Measurements from ENCODE around the gene NACAD.

NACAD gene

GRCh38 chr7:45103958-45104843 is 15.4 kb upstream of the NACAD start:
- H3K27ac ChIP-seq (ENCODE audit: low read length): no peak overlapping the region
- no peak for ATAC-seq (ENCODE audit: insufficient read depth, low read depth)
- no peaks in the 10 kb centered on the region for H3K27me3 ChIP-seq (ENCODE audit: insufficient read depth, low read length, poor library complexity)
- peaks cover 100% of the 10 kb centered on the region for H3K36me3 ChIP-seq (ENCODE audit: insufficient read depth, low read length)
- no peak overlapping the region for H3K4me3 ChIP-seq (ENCODE audit: low read depth in 1 of 2, low read length in 2 of 2)
- no peak for DNase-seq
- TF ChIP-seq CTCF (IDR thresholded peaks at IDR 0.05; ENCODE audit: borderline replicate concordance, extremely low read depth, low read length, poor library complexity, severe bottlenecking) (no peak), EZH2 (IDR thresholded peaks at IDR 0.05; ENCODE audit: borderline replicate concordance, low read depth, low read length, severe bottlenecking) (no peak)
- no peak overlapping the region for H3K4me2 ChIP-seq (ENCODE audit: insufficient read depth, low read length)
- H3K79me2 ChIP-seq (ENCODE audit: insufficient read depth, low read length): peaks cover 42% of the 10 kb centered on the region
- no peak overlapping the region for H3K9ac ChIP-seq (ENCODE audit: low read depth, low read length)
- no peaks in the 10 kb centered on the region for H3K9me3 ChIP-seq (ENCODE audit: insufficient read depth, low read length, severe bottlenecking)
- H3K4me1 ChIP-seq (ENCODE audit: insufficient read depth, low read length): peaks cover 23% of the 10 kb centered on the region
- H2AFZ ChIP-seq (ENCODE audit: low read depth, low read length): no peak overlapping the region
- peaks cover 94% of the 10 kb centered on the region for H4K20me1 ChIP-seq (ENCODE audit: insufficient read depth, low read length)

- ATAC-seq (ENCODE audit: insufficient read depth, low read depth) (no peak), DNase-seq (no peak)
- Histone ChIP-seq H3K4me2 (ENCODE audit: insufficient read depth, low read length) (no peak overlapping the region), H3K4me1 (ENCODE audit: insufficient read depth, low read length) (peaks cover 12% of the 10 kb centered on the region), H3K36me3 (ENCODE audit: insufficient read depth, low read length) (peaks cover 91% of the 10 kb centered on the region), H3K9ac (ENCODE audit: low read depth, low read length) (no peak overlapping the region), H2AFZ (ENCODE audit: low read depth, low read length) (no peak overlapping the region), H4K20me1 (ENCODE audit: insufficient read depth, low read length) (peaks cover 83% of the 10 kb centered on the region), H3K79me2 (ENCODE audit: insufficient read depth, low read length) (peaks cover 30% of the 10 kb centered on the region), H3K9me3 (ENCODE audit: insufficient read depth, low read length, severe bottlenecking) (no peaks in the 10 kb centered on the region), H3K27me3 (ENCODE audit: insufficient read depth, low read length, poor library complexity) (no peaks in the 10 kb centered on the region), H3K4me3 (ENCODE audit: low read depth in 1 of 2, low read length in 2 of 2) (no peak overlapping the region), H3K27ac (ENCODE audit: low read length) (no peak overlapping the region)
- no peak for TF ChIP-seq CTCF (IDR thresholded peaks at IDR 0.05; ENCODE audit: borderline replicate concordance, extremely low read depth, low read length, poor library complexity, severe bottlenecking)
- no peak for TF ChIP-seq EZH2 (IDR thresholded peaks at IDR 0.05; ENCODE audit: borderline replicate concordance, low read depth, low read length, severe bottlenecking)
Observed at GRCh38 chr7:45102785-45103712, 14.3 kb upstream of the NACAD start.

GRCh38 chr7:45101748-45102147 is 13.0 kb upstream of the NACAD start:
- H3K9me3 ChIP-seq (ENCODE audit: insufficient read depth, low read length, severe bottlenecking): no peaks in the 10 kb centered on the region
- no peak overlapping the region for H3K4me3 ChIP-seq (ENCODE audit: low read depth in 1 of 2, low read length in 2 of 2)
- TF ChIP-seq CTCF (IDR thresholded peaks at IDR 0.05; ENCODE audit: borderline replicate concordance, extremely low read depth, low read length, poor library complexity, severe bottlenecking) (no peak), EZH2 (IDR thresholded peaks at IDR 0.05; ENCODE audit: borderline replicate concordance, low read depth, low read length, severe bottlenecking) (no peak)
- peaks cover 70% of the 10 kb centered on the region for H4K20me1 ChIP-seq (ENCODE audit: insufficient read depth, low read length)
- H3K4me1 ChIP-seq (ENCODE audit: insufficient read depth, low read length): peaks cover 1% of the 10 kb centered on the region; the same call in 1 of the 2 replicates
- DNase-seq: no peak
- no peak overlapping the region for H3K9ac ChIP-seq (ENCODE audit: low read depth, low read length)
- no peaks in the 10 kb centered on the region for H3K27me3 ChIP-seq (ENCODE audit: insufficient read depth, low read length, poor library complexity)
- H2AFZ ChIP-seq (ENCODE audit: low read depth, low read length): no peak overlapping the region
- no peak overlapping the region for H3K27ac ChIP-seq (ENCODE audit: low read length)
- no peak for ATAC-seq (ENCODE audit: insufficient read depth, low read depth)
- H3K79me2 ChIP-seq (ENCODE audit: insufficient read depth, low read length): peaks cover 17% of the 10 kb centered on the region
- no peak overlapping the region for H3K4me2 ChIP-seq (ENCODE audit: insufficient read depth, low read length)
- H3K36me3 ChIP-seq (ENCODE audit: insufficient read depth, low read length): peaks cover 78% of the 10 kb centered on the region
